ENCODE measurements around the gene ARCN1.

The ARCN1 gene

GRCh38 chr11:118572061-118572980, at the start of gene ARCN1:
Gene ARCN1 (plus strand): TSS chr11:118572409. CDS start chr11:118572548, 139 bp downstream.
- DNase-seq = peak; percentile 86

GRCh38 chr11:118522571-118523072, 49.6 kb upstream of the ARCN1 start:
- DNase-seq = peak; percentile 7

- DNase-seq = no peak
Observed at GRCh38 chr11:118524356-118524755, 47.9 kb upstream of the ARCN1 start.

- no peak for DNase-seq
Observed at GRCh38 chr11:118524757-118525470, 47.3 kb upstream of the ARCN1 start.

GRCh38 chr11:118526688-118527087, 45.5 kb upstream of the ARCN1 start:
- DNase-seq = no peak

GRCh38 chr11:118527109-118527508, 45.1 kb upstream of the ARCN1 start, which contains the start of gene TTC36:
Gene TTC36 (plus strand): TSS chr11:118527474. CDS start chr11:118527495, 21 bp downstream.
- DNase-seq = no peak

- no peak for DNase-seq
Observed at GRCh38 chr11:118528511-118528910, 43.7 kb upstream of the ARCN1 start.

- DNase-seq = peak; percentile 62
Observed at GRCh38 chr11:118529584-118530175, 42.5 kb upstream of the ARCN1 start.

- peak; percentile 92 for DNase-seq
Observed at GRCh38 chr11:118530180-118530682, 42.0 kb upstream of the ARCN1 start.

- peak; percentile 77 for DNase-seq
Observed at GRCh38 chr11:118530683-118531596, 41.3 kb upstream of the ARCN1 start, which contains the start of gene TMEM25. Gene TMEM25 (plus strand): TSS chr11:118531192. CDS start chr11:118531802, 610 bp downstream.

GRCh38 chr11:118531597-118532084, 40.6 kb upstream of the ARCN1 start:
- no peak for DNase-seq

GRCh38 chr11:118532091-118532490, 40.1 kb upstream of the ARCN1 start:
- no peak for DNase-seq

- no peak for DNase-seq
Observed at GRCh38 chr11:118532852-118533768, 39.1 kb upstream of the ARCN1 start.

GRCh38 chr11:118533769-118534729, 38.2 kb upstream of the ARCN1 start:
- DNase-seq = no peak

- DNase-seq = no peak
Observed at GRCh38 chr11:118535261-118535660, 36.9 kb upstream of the ARCN1 start.

GRCh38 chr11:118536726-118537125, 35.5 kb upstream of the ARCN1 start:
- no peak for DNase-seq

GRCh38 chr11:118537409-118537980, 34.7 kb upstream of the ARCN1 start:
- no peak for DNase-seq

- DNase-seq = no peak
Observed at GRCh38 chr11:118544010-118544646, 28.1 kb upstream of the ARCN1 start.

Measured in NCI-H1092 treated with DMSO at 0.1 percent for 48 hours (cell line).